Effector CD4-positive, alpha-beta T cell (primary cell): ENCODE measurements around the gene KCNAB1.

Experiments
- DNase-seq: peaks from one replicate; pipeline ENCODE4 v3.0.0-alpha.2; 2020

KCNAB1 gene

GRCh38 chr3:156377718-156378117 lies 257.3 kb downstream of the KCNAB1 start:
- no peak for DNase-seq

GRCh38 chr3:156378871-156379270 lies 258.5 kb downstream of the KCNAB1 start:
- no peak for DNase-seq

DNA sequence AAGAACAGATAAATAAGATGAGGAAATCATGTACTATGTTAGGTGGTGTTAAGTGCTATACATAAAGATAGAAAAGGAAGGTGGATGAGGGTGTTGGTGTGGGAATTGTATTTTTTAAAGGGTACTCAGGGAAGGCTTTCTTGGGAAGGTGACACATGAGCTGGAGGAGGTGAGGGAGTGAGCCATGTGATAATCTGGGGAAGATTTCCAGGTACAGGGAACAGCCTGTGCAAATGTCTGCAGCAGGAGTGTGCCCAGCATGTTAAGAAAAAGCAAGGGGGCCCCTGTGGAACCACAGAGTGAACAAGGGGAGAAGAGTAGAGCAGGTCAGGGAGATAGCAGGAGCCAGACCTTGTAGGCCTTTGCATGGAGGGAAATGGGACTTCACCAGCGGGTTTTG lies 258.9 kb downstream of the KCNAB1 start:
- no peak for DNase-seq

GRCh38 chr3:156381253-156381652 lies 260.9 kb downstream of the KCNAB1 start:
- no peak for DNase-seq

- DNase-seq, result no peak
Measured at GRCh38 chr3:156382458-156383346, 262.3 kb downstream of the KCNAB1 start.

DNA sequence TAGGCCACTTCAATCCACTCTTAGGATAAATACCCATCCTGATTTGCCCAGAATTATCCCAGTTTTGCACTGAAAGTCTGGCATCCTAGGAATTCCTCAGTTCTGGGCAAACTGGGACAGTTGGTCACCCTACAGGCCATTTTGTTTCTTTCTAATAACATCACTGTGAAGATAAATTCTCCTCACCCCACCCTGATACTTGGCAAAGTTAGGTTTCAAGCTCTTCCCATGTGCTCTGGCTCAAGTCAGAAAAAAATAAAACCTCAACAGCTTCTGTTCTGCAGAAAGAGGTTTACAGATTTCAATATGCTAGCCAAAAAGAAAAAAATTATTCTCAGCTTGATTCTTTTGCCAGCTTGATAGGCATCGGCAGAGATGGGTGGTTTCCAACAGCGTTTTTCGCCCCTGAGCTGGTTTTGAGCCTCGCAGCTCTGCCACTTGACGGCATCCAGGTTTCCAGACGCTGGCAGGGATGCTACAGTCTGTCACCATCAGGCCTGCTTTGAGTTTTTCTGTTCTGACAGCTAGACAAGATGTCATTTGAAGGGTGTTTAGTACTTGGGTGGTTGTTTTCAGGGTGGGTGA lies 263.2 kb downstream of the KCNAB1 start:
- no peak for DNase-seq

- no peak for DNase-seq
Measured at GRCh38 chr3:156388497-156389448, 268.4 kb downstream of the KCNAB1 start.

DNA sequence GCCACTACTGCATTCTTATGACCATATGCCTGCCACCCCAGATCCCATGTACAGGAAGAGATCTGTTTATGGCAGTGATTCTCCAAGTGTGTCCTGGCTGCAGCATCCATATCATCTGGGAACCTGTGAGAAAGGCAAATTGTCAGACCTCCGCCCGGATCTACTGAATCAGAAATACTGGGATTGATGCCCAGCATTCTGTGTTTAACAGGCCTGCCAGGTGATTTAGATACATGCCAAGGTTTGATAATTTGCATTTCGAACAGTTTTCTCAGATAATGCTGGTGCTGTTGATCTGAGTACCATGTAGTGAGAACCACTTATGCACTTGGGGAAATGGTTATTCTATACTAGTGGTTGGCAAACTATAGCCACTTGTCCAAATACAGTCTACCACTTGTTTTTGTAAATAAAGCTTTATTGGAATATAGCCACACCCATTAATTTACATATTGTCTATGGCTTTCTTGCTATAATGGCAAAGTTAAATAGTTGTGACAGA lies 269.1 kb downstream of the KCNAB1 start:
- DNase-seq, result no peak

GRCh38 chr3:156390846-156391245 lies 270.5 kb downstream of the KCNAB1 start:
- DNase-seq, result no peak

- no peak for DNase-seq
Measured at GRCh38 chr3:156395961-156396710, 275.8 kb downstream of the KCNAB1 start.

GRCh38 chr3:156396851-156397250 lies 276.5 kb downstream of the KCNAB1 start:
- no peak for DNase-seq

- no peak for DNase-seq
Measured at GRCh38 chr3:156397534-156397933, 277.2 kb downstream of the KCNAB1 start.

- no peak for DNase-seq
Measured at GRCh38 chr3:156400062-156400461, 279.7 kb downstream of the KCNAB1 start.

DNA sequence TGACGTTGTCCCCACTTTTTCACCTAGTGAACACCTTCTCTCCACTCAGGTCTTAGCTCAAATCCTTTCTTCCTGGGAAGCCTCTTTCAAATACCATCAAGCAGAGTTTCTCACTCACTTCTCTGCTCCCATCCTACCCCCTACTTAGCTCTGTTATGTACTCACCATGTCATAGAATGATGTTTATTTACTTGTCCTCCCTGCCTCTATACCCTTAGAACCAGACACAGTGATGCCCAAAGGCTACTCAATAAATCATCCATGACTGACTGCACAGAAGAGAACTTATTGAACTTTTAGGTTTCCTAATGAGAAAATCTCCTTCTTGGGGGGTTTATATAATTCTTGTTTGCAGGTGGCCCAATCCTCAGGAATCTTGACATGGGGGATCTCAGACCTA lies 280.4 kb downstream of the KCNAB1 start:
- no peak for DNase-seq

- no peak for DNase-seq
Measured at GRCh38 chr3:156404217-156404616, 283.8 kb downstream of the KCNAB1 start.

GRCh38 chr3:156406393-156406792 lies 286.0 kb downstream of the KCNAB1 start:
- DNase-seq, result no peak

GRCh38 chr3:156407617-156408225 lies 287.3 kb downstream of the KCNAB1 start:
- no peak for DNase-seq

DNA sequence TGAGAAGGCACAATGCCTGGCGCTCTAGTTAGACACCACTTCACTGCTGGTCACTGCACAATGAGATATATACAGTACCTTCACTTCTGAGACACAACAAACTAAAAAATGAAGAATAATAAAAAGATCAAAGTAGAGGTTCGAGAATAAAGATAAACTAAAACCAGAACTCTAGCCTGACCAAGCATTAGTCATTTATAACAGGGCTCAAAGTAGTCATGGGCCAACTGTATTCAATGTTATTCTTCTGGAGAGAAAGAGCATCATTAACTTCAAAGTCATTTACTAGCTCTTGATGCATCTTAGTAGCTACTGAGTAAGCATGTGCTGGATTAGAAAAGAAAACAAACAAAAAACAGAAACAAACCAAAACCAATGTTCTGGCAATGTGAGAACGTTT lies 289.3 kb downstream of the KCNAB1 start:
- no peak for DNase-seq

DNA sequence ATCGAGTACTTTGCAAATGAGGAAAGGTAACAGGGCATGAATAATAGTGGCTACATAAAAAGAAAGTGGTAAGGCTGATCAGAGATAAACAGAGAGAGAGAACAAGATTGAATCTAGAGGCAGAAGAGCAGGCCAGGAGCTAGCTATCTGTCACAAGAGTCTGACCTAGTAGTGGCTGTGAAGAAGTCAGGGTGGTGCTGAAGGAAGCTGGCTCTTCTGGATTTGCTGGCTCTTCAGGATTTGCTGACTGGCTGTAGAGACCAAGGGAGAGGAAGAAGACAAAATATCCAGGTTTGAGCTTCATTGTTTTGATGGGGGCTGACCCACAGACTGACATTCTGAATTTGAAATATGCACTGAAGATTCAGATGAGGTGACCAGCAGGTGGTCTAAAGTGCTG lies 292.2 kb downstream of the KCNAB1 start:
- DNase-seq, result no peak

GRCh38 chr3:156413293-156413892 lies 293.0 kb downstream of the KCNAB1 start:
- no peak for DNase-seq

GRCh38 chr3:156416846-156417558 lies 296.6 kb downstream of the KCNAB1 start:
- no peak for DNase-seq
